HG03460 (cell line): ENCODE measurements around the gene UNC45B.
"Not testable (repeated sequence)": the region's sequence is repeated elsewhere in the genome, so short reads cannot be mapped to it uniquely, and the experiment has no call there.

Experiments used
- ATAC-seq: cut with Tn5 transposase; IDR thresholded peaks from one replicate; pipeline ENCODE4 v1.9.1; 2021; ENCODE audit not compliant: unreplicated experiment

Gene UNC45B

DNA sequence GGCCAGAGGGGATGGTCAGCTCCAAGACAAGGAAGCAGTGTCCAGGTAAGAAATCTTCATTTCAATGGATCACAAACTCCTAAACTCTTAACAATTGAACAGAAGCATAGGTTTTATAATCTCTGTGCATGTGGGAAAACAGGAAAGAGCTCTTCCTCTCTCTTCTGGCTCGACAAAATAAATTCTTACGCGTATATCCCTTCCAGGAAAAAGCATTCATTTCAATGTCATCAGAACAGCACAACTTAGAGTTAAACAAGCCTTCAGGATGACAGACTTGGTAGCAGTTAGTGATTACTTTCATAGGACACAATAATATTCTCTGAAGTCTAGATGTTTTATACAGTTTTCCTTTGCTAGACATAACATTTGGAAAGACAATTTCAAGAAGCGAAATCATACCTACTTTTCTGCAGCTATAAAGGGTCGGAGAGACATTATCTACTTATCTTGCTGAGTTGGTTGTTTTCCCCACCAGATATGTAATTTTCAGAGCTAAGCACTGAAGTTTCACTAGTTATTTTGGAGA, 65.9 kb downstream of the UNC45B start:
- ATAC-seq, result no peak

DNA sequence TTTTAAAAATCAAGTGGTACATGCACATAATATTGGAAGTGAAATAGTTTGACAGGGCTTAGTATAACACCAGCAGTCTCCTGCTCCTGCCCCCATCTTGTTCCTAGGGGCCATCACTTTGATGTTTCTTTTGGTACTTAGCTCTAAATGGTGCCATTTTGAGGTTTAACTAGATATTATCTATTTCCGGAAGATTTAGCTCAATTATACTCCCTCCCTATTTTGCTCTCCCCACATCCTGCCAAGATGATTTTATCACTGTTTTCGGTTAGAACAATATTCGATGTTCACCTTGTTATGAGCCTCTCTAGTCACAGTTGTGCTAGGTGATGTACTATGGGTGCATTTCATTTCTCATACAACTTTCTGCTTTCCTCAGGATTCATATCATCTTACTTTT, 66.6 kb downstream of the UNC45B start:
- ATAC-seq, result no peak

DNA sequence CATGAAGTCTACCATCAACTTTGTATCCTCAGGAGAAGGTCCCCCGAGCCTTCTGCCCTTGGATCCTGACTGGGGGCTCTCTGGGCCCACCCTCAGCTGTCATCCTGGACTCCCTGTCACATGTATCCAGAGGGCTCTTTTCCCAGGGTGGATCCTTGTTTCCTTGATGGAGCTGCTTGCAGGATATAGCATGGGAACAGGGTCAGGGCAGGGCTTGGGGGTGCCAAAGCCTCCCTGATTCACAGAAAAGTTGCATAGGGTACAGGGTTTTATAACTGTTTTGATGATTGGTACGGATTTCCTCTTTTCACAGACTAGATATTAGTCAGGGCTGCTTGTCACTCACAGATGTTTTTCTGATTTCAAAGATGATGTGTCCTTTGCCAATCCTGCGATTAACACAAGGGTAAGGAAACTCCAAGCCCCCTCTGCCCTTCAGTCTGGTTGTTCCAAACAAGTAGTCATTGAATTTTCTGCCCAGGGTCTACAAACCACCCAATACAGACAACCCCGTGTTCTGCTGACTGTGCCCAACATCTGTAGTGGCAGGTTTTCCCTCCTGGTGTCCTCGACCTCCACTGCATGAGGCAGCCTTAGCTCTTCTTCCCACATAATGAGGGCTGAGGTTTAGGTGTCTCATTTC, 67.1 kb downstream of the UNC45B start:
- ATAC-seq, result no peak

DNA sequence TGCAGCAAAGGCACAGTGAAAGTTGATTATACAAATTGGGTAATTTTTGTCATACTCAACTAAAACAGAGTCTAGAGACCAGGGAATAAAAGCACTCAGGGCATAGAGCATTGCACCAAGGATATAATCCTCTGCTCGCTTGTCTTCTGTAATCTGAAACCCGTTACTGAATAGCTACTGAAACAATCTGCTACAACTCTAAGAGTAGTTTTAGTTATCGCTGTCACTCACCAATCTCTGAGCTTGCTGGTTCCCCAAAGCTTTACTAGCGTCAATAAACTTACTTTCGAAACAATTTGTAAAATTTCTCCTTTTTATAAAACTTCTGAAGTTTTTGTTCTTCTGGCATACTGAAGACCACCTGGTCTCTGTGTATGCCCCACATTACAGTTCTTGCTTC, 69.5 kb downstream of the UNC45B start:
- ATAC-seq, result no peak

DNA sequence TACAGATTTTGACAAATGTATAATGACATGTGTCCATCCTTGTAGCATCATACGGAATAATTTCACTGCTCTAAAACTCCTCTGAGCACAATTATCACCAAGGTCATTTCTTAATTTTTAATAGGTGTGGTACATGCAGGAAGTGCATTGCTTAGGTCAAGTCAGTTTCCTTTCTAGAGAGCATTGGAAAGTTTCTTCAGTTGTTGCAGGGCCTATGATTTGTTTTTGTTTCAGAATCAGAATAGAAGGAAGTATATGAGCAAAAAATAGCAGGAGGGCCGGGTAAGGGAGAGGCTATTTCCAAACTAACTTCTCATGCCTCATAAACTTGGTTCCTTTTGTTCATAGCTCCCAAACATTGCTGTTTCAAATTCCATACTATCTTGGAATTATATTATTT, 71.3 kb downstream of the UNC45B start:
- no peak for ATAC-seq

DNA sequence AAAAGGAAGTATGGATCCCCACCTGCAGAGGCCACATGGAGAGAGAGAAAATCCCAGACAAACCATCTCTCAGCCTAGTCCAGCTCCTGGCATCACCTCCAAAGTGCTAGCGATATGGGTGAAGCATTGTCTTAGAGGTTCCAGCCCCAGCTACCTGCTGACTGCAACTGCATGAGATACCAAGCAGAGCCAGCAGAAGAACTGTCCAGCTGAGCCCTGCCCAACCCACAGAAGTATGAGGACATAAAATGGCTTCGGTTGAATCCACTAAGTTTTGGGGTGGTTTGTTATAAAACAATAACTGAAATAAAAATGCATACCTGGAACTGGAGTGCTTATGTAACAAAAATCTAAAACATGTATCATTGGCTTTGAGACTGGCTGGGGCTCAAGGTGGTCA, 74.8 kb downstream of the UNC45B start:
- no peak for ATAC-seq

DNA sequence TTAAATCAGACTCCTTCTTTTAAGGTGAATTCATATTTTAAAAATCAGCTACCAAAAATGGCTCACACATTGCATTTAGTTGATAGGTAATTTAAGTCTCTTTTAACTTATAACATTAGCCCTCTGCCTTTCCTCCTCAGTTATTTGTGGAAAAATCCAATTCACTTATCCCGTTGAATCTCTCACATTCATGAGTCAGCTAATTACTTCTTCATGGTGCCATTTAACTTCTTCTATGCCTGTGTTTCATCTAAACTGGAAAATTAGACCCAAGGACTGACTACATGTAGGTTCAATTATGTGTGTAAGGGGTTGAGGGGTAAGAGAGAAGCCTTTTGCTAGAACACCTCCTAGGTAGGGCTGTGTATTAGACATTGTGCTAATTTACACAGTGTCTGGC, 76.8 kb downstream of the UNC45B start:
- ATAC-seq, result no peak

DNA sequence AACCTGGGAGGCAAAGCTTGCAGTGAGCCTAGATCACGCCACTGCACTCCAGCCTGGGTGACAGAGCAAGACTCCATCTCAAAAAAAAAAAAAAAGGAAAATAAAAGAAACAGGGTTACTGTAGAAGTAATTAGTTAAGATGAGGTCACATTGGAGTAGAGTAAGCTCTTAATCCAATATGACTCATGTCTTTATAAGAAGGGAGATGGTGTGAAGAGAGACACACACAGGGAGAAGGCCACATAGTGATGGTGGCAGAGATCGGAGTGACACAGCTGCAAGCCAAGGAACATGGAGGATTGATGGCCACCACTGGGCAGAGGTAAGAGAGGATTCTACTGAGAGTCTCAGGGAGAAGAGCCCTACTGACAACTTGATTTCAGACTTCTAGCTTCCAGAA, 79.9 kb downstream of the UNC45B start:
- ATAC-seq, result no peak

DNA sequence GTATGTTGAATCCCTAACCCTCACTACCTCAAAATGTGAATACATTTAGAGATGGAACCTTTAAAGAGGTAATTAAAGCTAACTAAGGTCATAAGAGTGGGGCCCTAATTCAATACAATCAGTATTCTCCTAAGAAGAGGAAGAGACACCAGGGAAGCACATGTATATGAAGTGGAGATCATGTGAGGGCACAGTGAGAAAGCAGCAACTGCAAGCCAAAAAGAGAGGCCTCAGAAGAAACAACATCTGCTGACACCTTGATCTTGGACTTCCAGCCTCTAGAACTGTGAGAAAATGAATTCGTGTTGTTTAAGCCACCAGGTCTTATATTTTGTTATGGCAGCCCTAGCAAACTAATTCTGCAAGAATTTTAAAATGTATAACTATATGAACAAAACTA, 82.0 kb downstream of the UNC45B start:
- ATAC-seq, result no peak

DNA sequence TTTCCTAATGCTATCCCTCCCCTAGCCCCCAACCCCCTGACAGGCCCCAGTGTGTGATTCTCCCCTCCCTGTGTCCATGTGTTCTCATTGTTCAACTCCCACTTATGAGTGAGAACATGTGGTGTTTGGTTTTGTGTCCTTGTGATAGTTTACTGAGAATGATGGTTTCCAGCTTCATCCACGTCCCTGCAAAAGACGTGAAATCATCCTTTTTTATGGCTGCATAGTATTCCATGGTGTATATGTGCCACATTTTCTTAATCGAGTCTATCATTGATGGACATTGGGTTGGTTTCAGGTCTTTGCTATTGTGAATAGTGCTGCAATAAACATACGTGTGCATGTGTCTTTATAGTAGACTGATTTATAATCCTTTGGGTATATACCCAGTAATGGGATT, 86.7 kb downstream of the UNC45B start:
- not testable (repeated sequence) for ATAC-seq

DNA sequence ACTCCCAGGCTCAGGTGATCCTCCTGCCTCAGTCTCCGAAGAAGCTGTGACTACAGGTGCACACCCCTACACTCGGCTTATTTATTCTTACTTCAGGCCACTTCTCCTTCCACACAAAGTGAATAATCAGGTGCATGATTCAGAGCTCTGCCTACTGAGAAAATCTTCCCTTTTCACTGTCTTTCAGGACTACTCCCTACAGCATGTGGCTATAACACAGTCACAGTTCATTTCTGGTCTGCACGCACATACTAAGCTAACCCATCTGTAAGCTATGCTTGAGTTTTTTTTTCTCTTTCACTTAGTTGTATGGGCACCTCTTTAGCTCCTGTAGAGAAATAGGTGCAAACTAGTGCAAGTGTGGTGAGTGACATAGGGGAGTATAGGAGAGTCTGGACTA, 87.7 kb downstream of the UNC45B start:
- ATAC-seq, result no peak

DNA sequence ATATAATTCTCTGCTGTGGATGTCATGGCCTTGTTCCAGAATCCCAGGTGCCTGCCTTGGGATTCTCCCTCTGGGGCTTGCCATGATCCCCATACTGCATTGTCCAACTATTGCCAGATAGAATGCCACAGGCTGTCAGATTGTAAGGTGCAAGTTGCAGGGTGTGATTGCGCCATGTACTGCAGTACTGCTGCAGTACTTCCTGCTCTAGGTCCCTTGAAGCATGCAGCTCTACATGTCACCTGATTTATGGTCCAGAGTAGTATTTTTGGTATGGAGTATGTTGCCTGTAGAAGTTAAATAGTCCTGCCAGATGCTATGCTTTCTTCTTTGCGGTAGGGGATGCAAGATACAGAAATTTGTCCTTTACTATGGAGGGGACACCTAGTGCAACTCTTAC, 88.3 kb downstream of the UNC45B start:
- ATAC-seq, result no peak

DNA sequence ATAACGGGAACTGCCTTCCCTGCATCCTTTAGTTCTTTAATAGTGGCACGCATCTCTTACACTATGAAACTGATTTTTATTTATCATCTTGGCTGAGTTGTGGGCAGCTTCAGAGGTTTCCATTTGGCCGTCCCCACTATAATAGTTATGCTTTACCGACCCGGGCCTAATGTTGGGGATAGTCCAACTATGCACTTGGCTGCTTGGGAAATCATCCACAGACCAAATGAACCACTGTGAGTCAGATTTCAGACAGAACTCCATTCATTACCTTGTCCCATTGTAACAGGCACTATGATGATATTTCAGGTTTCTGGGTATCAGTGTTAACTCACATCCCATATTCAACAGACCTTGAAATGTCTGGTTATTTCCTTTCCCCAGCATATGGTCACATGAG, 89.2 kb downstream of the UNC45B start:
- no peak for ATAC-seq

DNA sequence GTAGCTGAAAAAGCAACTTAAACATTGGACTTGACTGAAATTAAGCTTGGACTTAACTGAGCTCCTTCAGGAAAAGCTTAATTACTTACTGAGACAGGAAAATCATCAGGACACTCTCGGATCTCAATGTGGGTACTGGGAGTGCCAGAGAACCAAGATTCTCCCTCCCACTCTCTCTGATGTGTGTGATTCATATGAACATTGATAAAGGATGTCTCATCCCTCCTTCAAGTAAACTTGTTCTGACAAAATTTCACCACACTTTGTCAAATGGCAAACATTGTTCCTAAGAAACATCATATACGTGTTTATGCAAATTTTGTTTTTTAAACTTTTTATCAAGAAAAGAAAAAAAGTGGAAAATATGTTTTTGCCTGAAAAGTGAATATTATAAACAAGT, 91.2 kb downstream of the UNC45B start:
- ATAC-seq, result no peak
